IMR-90 (cell line): ENCODE results near the gene NIPSNAP2. TPM values are rescaled to one million over a fixed set of nuclear protein-coding genes. Genes with fewer than 3 reads are reported as not detected.

Experiments
- ATAC-seq: fragments of 200-7000 bp; cut with Tn5 transposase; 2 replicates; pipeline ENCODE4 v1.9.1; 2020; ENCODE audit warnings: low read depth, mild to moderate bottlenecking, moderate library complexity
- BruUV-seq: library from RNA; stranded (reverse); fragments of 400-500 nt; replicated peaks from 2 replicates; lab custom pipeline; 2021; lab: Mats Ljungman, UMichigan
- CTCF ChIA-PET: fragments of 300-600 bp; formaldehyde crosslinking; extraction: SDS; loops from one replicate; lab custom pipeline; 2021; ENCODE audit warnings: antibody characterized with exemption; lab: Yijun Ruan, JAX
- POLR2A ChIA-PET: fragments of 300-600 bp; sonication (Branson Sonifier 250); formaldehyde crosslinking; loops from one replicate; lab custom pipeline; 2022; ENCODE audit warnings: antibody characterized with exemption; ENCODE audit not compliant: unreplicated experiment; lab: Charles Lee
- DNase-seq: peaks from one replicate; pipeline ENCODE4 v3.0.0; 2013
- H2AFZ ChIP-seq: replicated peaks from 2 replicates; pipeline ENCODE3; 2013; ENCODE audit warnings: low read length, mild to moderate bottlenecking; ENCODE audit not compliant: poor library complexity
- H2AK5ac ChIP-seq: 2 replicates; pipeline ENCODE4 v1.6.1; 2013; ENCODE audit warnings: low read depth, low read length, inconsistent platforms
- H2AK9ac ChIP-seq: replicated peaks from 2 replicates; pipeline ENCODE3; 2013; ENCODE audit warnings: mild to moderate bottlenecking, low read depth, low read length, moderate library complexity; ENCODE audit not compliant: poor library complexity
- H2BK120ac ChIP-seq: 2 replicates; pipeline ENCODE4 v1.6.1; 2013; ENCODE audit warnings: low read depth, low read length, inconsistent platforms
- H2BK15ac ChIP-seq: 3 replicates; pipeline ENCODE4 v1.6.1; 2013; ENCODE audit warnings: low read depth, low read length, inconsistent platforms
- H2BK20ac ChIP-seq: 2 replicates; pipeline ENCODE4 v1.6.1; 2013; ENCODE audit warnings: low read depth, mild to moderate bottlenecking, inconsistent platforms, low read length, moderate library complexity
- H2BK5ac ChIP-seq: 2 replicates; pipeline ENCODE4 v1.6.1; 2013; ENCODE audit warnings: mild to moderate bottlenecking, low read depth, low read length, inconsistent platforms; ENCODE audit not compliant: poor library complexity, severe bottlenecking
- H3K14ac ChIP-seq: replicated peaks from 2 replicates; pipeline ENCODE4 v1.6.1; 2013; ENCODE audit warnings: low read depth, low read length, inconsistent platforms
- H3K18ac ChIP-seq: 2 replicates; pipeline ENCODE4 v1.6.1; 2013; ENCODE audit warnings: low read depth, low read length, control low read depth
- H3K23ac ChIP-seq: 2 replicates; pipeline ENCODE4 v1.6.1; 2013; ENCODE audit warnings: low read depth, low read length, inconsistent platforms
- H3K27ac ChIP-seq: 2 replicates; pipeline ENCODE4 v1.5.1; 2013; ENCODE audit warnings: mild to moderate bottlenecking, control low read depth, low read length; ENCODE audit not compliant: insufficient read depth
- H3K27me3 ChIP-seq: 2 replicates; pipeline ENCODE4 v1.6.1; 2013; ENCODE audit warnings: low read length; ENCODE audit not compliant: control insufficient read depth, insufficient read depth
- H3K36me3 ChIP-seq: 2 replicates; pipeline ENCODE4 v1.6.1; 2013; ENCODE audit warnings: low read length, mixed read lengths; ENCODE audit not compliant: control insufficient read depth, insufficient read depth
- H3K4ac ChIP-seq: 2 replicates; pipeline ENCODE4 v1.6.1; 2013; ENCODE audit warnings: low read depth, low read length, inconsistent platforms
- H3K4me1 ChIP-seq: 2 replicates; pipeline ENCODE4 v1.6.1; 2013; ENCODE audit warnings: low read length, mixed read lengths; ENCODE audit not compliant: control insufficient read depth, insufficient read depth
- H3K4me2 ChIP-seq: 2 replicates; pipeline ENCODE4 v1.6.1; 2013; ENCODE audit warnings: low read depth, mild to moderate bottlenecking, control low read depth, low read length, moderate library complexity
- H3K4me3 ChIP-seq: 2 replicates; pipeline ENCODE4 v1.5.1; 2013; ENCODE audit warnings: low read depth, mild to moderate bottlenecking, control low read depth, low read length, moderate library complexity; ENCODE audit not compliant: insufficient read depth
- H3K56ac ChIP-seq: 2 replicates; pipeline ENCODE4 v1.6.1; 2013; ENCODE audit warnings: low read length, inconsistent platforms; ENCODE audit not compliant: insufficient read depth; ENCODE audit errors: extremely low read depth
- H3K79me1 ChIP-seq, 2 experiments: 2 replicates each; pipeline ENCODE4 v1.6.1; 2013; ENCODE audit warnings: low read length in 2 of 2, inconsistent platforms in 1 of 2, low read depth in 1 of 2
- H3K9ac ChIP-seq: 2 replicates; pipeline ENCODE4 v1.6.1; 2013; ENCODE audit warnings: low read depth, low read length, control low read depth
- H3K9me1 ChIP-seq: 2 replicates; pipeline ENCODE4 v1.6.1; 2013; ENCODE audit warnings: low read length, inconsistent platforms; ENCODE audit not compliant: insufficient read depth
- H3K9me3 ChIP-seq: 2 replicates; pipeline ENCODE4 v1.6.1; 2013; ENCODE audit warnings: low read length; ENCODE audit not compliant: control insufficient read depth, insufficient read depth
- H4K20me1 ChIP-seq: 2 replicates; pipeline ENCODE4 v1.6.1; 2013; ENCODE audit warnings: low read length, inconsistent platforms; ENCODE audit not compliant: insufficient read depth
- H4K5ac ChIP-seq: 2 replicates; pipeline ENCODE4 v1.6.1; 2013; ENCODE audit warnings: mild to moderate bottlenecking, low read depth, low read length, control low read depth
- H4K8ac ChIP-seq, 2 experiments: 2 replicates each; pipeline ENCODE4 v1.6.1; 2013; ENCODE audit warnings: low read depth in 2 of 2, low read length in 2 of 2, control low read depth in 1 of 2, inconsistent platforms in 1 of 2
- H4K91ac ChIP-seq: 2 replicates; pipeline ENCODE4 v1.6.1; 2013; ENCODE audit warnings: low read depth, low read length, inconsistent platforms; ENCODE audit not compliant: insufficient read depth
- CEBPB ChIP-seq: IDR thresholded peaks from 2 replicates; pipeline ENCODE4 v1.6.1; 2012; ENCODE audit warnings: low read depth, low read length, improper control_type of control experiment
- CHD1 ChIP-seq: IDR thresholded peaks from 2 replicates; pipeline ENCODE4 v1.6.1; 2012; ENCODE audit warnings: low read depth, low read length, improper control_type of control experiment
- CTCF ChIP-seq: conservative IDR thresholded peaks from 2 replicates; pipeline ENCODE4 v1.5.1; 2012; ENCODE audit warnings: mild to moderate bottlenecking, low read depth, low read length, improper control_type of control experiment
- MAFK ChIP-seq: IDR thresholded peaks from 2 replicates; pipeline ENCODE4 v1.6.1; 2012; ENCODE audit warnings: low read depth, low read length, improper control_type of control experiment
- MXI1 ChIP-seq: IDR thresholded peaks from 2 replicates; pipeline ENCODE4 v1.6.1; 2012; ENCODE audit warnings: low read depth, mild to moderate bottlenecking, low read length, moderate library complexity, borderline replicate concordance
- POLR2A ChIP-seq: IDR thresholded peaks from 2 replicates; pipeline ENCODE4 v1.6.1; 2012; ENCODE audit warnings: mild to moderate bottlenecking, low read depth, low read length
- RCOR1 ChIP-seq: IDR thresholded peaks from 2 replicates; pipeline ENCODE4 v1.6.1; 2012; ENCODE audit warnings: mild to moderate bottlenecking, low read length, improper control_type of control experiment; ENCODE audit not compliant: insufficient replicate concordance
- RFX5 ChIP-seq: IDR thresholded peaks from 2 replicates; pipeline ENCODE4 v1.8.0; 2012; ENCODE audit warnings: low read depth, mild to moderate bottlenecking, low read length, moderate library complexity
- USF2 ChIP-seq: fragments of 150-350 bp; IDR thresholded peaks from 2 replicates; pipeline ENCODE4 v1.6.1; 2017; ENCODE audit warnings: mild to moderate bottlenecking, antibody characterized with exemption, low read length, low read depth
- WGBS, 2 experiments: methylation state at CpG; one replicate each; pipeline versions ENCODE4 v1.1.5 to v1.1.7; 2013; ENCODE audit warnings: missing lambda C conversion rate in 2 of 2; ENCODE audit not compliant: insufficient read length in 1 of 2; ENCODE audit errors: extremely low coverage in 2 of 2; 5-methylcytosine and 5-hydroxymethylcytosine counted together
- dilution Hi-C: fragments of 300-500 bp; cut with HindIII; formaldehyde crosslinking; loops from one replicate; pipeline ENCODE4 v1.14.3; 2018; ENCODE audit warnings: low sequenced_read_pairs; ENCODE audit not compliant: unreplicated experiment
- in situ Hi-C: fragments of 300-500 bp; cut with MboI; formaldehyde crosslinking; loops from 3 replicates; pipeline ENCODE4 v1.14.3; 2019; ENCODE audit warnings: low sequenced_read_pairs, inconsistent platforms, mixed read lengths
- intact Hi-C: fragments of 100-400 bp; cut with micrococcal nuclease; formaldehyde crosslinking; loops from 2 replicates; pipeline ENCODE4 v1.10.0; 2022
- polyA plus RNA-seq, 3 experiments: library from polyadenylated mRNA; depleted of rRNA; stranded (reverse); fragments of >200 nt; gene quantifications; 2 replicates each; pipeline ENCODE4 v1.2.3, GENCODE V29; 2012; ENCODE audit warnings: low replicate concordance in 1 of 3
- total RNA-seq: library from RNA; depleted of rRNA; stranded (reverse); fragments of >200 nt; gene quantifications from 2 replicates; pipeline ENCODE4 v1.2.3, GENCODE V29; 2012
- TF ChIP-seq, protein P1 (sequence below): fragments of 150-350 bp; IDR thresholded peaks from 2 replicates; pipeline ENCODE4 v1.6.1; 2016; ENCODE audit warnings: low read depth, mild to moderate bottlenecking, low read length, moderate library complexity, borderline replicate concordance

NIPSNAP2 gene
- total and polyA plus RNA-seq, 2 of the 4 experiments (the other 2 are of a cell fraction): 33.7 to 42.8 TPM

GRCh38 chr7:55965805-55966421 lies 1.5 kb downstream of the NIPSNAP2 start (continued):
- TF ChIP-seq MXI1: no peak

DNA sequence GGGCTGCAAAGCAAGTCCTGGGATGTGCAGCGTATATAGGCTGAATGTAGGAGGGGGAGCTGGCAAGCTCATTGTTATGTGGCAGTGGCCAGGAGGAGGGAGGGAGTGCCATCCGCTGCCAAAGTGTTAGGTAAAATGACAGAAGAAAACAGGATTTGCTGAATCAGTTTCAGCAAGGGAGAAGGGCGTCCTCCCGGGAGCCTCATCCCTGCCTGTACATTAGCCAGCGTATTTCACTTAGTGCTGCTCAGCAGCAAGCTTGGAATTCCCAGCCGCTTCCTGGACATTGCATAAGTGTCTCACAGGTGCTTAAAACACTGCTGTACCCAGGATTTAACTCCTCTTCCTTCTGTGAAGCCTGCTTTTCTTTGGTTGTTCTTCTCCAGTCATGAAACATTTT lies 2.5 kb downstream of the NIPSNAP2 start:
- intact Hi-C loops: no loop called here

More for the DNA sequence above, 2.5 kb downstream of the NIPSNAP2 start:
- no peak overlapping the region for H2BK15ac ChIP-seq
- H3K4me1 ChIP-seq: peaks cover 6% of the 10 kb centered on the region; the same call in 1 of the 2 replicates
- ChIA-PET POLR2A (no interaction called here), CTCF (no interaction called here)
- H3K79me1 ChIP-seq: peaks cover 21 to 55% of the 10 kb centered on the region in 2 experiments
- no peak overlapping the region for H3K9ac ChIP-seq
- 98% methylated on average over 5 of the region's 6 CpGs; no CpG with 5 or more reads in 1 of the 2 experiments for WGBS, 2 experiments
- H2BK120ac ChIP-seq: no peak overlapping the region
- H3K23ac ChIP-seq: no peak overlapping the region
- DNase-seq (no peak), ATAC-seq (no peak)
- TF ChIP-seq MAFK (no peak), MXI1 (no peak), RFX5 (no peak), USF2 (no peak), CHD1 (no peak), POLR2A (no peak), CEBPB (no peak), RCOR1 (no peak), CTCF (no peak)
- TF ChIP-seq, protein P1, sequence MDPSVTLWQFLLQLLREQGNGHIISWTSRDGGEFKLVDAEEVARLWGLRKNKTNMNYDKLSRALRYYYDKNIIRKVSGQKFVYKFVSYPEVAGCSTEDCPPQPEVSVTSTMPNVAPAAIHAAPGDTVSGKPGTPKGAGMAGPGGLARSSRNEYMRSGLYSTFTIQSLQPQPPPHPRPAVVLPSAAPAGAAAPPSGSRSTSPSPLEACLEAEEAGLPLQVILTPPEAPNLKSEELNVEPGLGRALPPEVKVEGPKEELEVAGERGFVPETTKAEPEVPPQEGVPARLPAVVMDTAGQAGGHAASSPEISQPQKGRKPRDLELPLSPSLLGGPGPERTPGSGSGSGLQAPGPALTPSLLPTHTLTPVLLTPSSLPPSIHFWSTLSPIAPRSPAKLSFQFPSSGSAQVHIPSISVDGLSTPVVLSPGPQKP: no peak
- H3K56ac ChIP-seq: no peak overlapping the region
- in situ Hi-C loops (loop anchor here (25.0 kb wide), 2 partner anchors 530 to 680 kb away; no protein-coding TSS in a partner anchor), dilution Hi-C loops (no loop called here)
- no peak overlapping the region for H3K18ac ChIP-seq
- H2BK5ac ChIP-seq: no peak overlapping the region
- no peak overlapping the region for H4K5ac ChIP-seq
- no peak overlapping the region for H3K4me2 ChIP-seq
- no TSS peak for BruUV-seq
- peaks cover 9% of the 10 kb centered on the region for H3K36me3 ChIP-seq
- H3K14ac ChIP-seq: no peak overlapping the region
- no peak overlapping the region for H2AFZ ChIP-seq
- H4K20me1 ChIP-seq: peaks cover 24% of the 10 kb centered on the region
- no peak overlapping the region for H4K91ac ChIP-seq
- H2AK5ac ChIP-seq: no peak overlapping the region
- H2BK20ac ChIP-seq: no peak overlapping the region
- no peak overlapping the region for H2AK9ac ChIP-seq
- H3K27ac ChIP-seq: no peak overlapping the region
- H3K27me3 ChIP-seq: no peaks in the 10 kb centered on the region
- H3K4ac ChIP-seq: no peak overlapping the region
- H3K4me3 ChIP-seq: no peak overlapping the region
- peaks cover 4% of the 10 kb centered on the region; the same call in 1 of the 2 replicates for H3K9me1 ChIP-seq
- no peak overlapping the region for H4K8ac ChIP-seq
- no peaks in the 10 kb centered on the region for H3K9me3 ChIP-seq
